PFSK-1 (cell line): ENCODE data around the gene RPL5.

Experiments
- FOXP2 ChIP-seq: optimal IDR thresholded peaks from 2 replicates; pipeline ENCODE3; 2011; ENCODE audit warnings: borderline replicate concordance, control low read depth, inconsistent platforms; ENCODE audit not compliant: insufficient read depth; ENCODE audit errors: extremely low read length, extremely low read depth
- POLR2AphosphoS5 ChIP-seq: IDR thresholded peaks from 2 replicates; pipeline ENCODE4 v1.6.1; 2012; ENCODE audit warnings: low read depth, mild to moderate bottlenecking, control low read depth, low read length, moderate library complexity
- SIN3A ChIP-seq: IDR thresholded peaks from 2 replicates; pipeline ENCODE4 v1.6.1; 2012; ENCODE audit warnings: mild to moderate bottlenecking, low read length, moderate library complexity, borderline replicate concordance; ENCODE audit not compliant: insufficient read depth
- TAF1 ChIP-seq: IDR thresholded peaks from 2 replicates; pipeline ENCODE4 v1.6.1; 2012; ENCODE audit warnings: low read length, control low read depth, borderline replicate concordance; ENCODE audit not compliant: insufficient read depth
- TF ChIP-seq, protein P1 (sequence below), 2 experiments: IDR thresholded peaks; 2 replicates each; pipeline versions ENCODE4 v1.6.1 to v1.8.0; 2011 to 2012; ENCODE audit warnings: low read depth in 2 of 2, low read length in 2 of 2, control low read depth in 1 of 2, inconsistent platforms in 1 of 2, mild to moderate bottlenecking in 1 of 2, moderate library complexity in 1 of 2; ENCODE audit not compliant: insufficient read depth in 1 of 2

Gene RPL5

DNA sequence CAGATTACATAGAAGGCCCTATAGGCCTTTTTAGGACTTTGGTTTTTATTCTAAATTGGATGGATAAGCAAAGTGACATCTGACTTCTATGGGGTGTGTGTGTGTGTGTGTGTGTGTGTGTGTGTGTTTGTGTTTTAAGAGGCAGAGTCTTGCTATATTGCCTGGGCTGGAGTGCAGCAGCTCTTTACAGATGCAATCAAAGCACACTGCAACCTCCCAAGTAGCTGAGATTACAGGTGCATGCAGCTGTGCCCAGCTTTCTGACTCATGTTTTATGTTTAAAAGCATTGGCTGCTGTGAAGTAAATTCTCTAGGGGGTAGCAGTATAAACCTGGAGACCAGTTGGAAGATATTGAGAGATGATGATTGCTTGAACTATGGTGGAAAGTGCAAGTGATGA, 34.5 kb upstream of the RPL5 start:
- TF ChIP-seq TAF1 (no peak), SIN3A (no peak), POLR2AphosphoS5 (no peak), FOXP2 (no peak)
- TF ChIP-seq, protein P1, sequence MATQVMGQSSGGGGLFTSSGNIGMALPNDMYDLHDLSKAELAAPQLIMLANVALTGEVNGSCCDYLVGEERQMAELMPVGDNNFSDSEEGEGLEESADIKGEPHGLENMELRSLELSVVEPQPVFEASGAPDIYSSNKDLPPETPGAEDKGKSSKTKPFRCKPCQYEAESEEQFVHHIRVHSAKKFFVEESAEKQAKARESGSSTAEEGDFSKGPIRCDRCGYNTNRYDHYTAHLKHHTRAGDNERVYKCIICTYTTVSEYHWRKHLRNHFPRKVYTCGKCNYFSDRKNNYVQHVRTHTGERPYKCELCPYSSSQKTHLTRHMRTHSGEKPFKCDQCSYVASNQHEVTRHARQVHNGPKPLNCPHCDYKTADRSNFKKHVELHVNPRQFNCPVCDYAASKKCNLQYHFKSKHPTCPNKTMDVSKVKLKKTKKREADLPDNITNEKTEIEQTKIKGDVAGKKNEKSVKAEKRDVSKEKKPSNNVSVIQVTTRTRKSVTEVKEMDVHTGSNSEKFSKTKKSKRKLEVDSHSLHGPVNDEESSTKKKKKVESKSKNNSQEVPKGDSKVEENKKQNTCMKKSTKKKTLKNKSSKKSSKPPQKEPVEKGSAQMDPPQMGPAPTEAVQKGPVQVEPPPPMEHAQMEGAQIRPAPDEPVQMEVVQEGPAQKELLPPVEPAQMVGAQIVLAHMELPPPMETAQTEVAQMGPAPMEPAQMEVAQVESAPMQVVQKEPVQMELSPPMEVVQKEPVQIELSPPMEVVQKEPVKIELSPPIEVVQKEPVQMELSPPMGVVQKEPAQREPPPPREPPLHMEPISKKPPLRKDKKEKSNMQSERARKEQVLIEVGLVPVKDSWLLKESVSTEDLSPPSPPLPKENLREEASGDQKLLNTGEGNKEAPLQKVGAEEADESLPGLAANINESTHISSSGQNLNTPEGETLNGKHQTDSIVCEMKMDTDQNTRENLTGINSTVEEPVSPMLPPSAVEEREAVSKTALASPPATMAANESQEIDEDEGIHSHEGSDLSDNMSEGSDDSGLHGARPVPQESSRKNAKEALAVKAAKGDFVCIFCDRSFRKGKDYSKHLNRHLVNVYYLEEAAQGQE (IDR thresholded peaks at IDR 0.05; ENCODE audit: insufficient read depth in 1 of 2, low read depth in 2 of 2, low read length in 2 of 2) = no peak

DNA sequence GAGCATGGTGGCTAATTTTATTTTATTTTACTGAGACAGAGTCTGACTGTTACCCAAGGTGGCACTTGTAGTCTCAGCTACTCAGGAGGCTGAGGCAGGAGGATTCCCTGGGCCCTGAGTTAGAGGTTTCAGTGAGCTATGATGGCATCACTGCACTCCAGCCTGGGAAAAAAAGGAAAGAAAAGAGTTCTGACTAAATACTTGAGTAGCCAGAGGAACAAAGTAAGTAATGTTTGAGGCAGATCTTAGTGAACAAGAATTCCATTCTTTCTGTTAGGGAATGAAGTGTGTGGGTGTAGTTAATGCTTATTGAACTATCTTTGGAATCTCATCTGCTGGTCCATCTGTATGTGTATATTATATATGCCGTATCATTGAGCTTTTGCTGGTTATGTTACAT, 33.9 kb upstream of the RPL5 start:
- TF ChIP-seq TAF1 (no peak), FOXP2 (no peak), SIN3A (no peak), POLR2AphosphoS5 (no peak)
- TF ChIP-seq, protein P1 (IDR thresholded peaks at IDR 0.05; ENCODE audit: insufficient read depth in 1 of 2, low read depth in 2 of 2, low read length in 2 of 2) = no peak

DNA sequence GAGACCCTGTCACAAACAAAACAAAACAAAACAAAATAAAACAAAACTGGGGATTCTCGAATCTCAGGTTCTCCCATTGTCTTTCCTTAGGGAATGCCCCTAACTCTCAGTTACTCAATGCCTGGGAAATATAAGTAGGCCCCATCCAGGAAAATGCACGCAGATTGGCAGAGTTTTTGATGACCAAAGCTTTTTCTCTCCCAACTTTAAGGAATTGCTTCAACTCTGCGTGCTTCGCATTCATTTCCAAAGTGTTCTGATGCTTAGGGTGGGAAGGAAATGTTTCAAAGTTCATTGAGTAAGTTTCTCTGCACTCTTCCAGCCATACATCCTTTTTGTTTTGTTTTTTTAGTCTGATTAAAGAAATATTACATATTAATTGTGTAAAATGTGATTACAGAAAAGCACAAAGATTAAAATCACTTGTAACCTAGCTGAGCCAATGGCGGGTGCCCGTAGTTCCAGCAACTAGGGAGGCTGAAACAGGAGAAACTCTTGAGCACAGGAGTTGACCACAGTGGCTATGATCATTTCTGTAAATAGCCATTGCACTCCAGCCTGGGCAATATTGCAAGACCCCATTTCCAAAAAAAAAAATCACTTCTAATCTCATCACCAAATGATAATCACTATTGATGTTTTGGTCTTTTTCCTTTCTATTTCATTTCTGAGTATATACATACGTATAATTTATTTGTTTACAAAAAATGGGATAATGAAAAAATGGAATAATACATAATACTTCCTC, 28.5 kb upstream of the RPL5 start:
- TF ChIP-seq POLR2AphosphoS5 = no peak
- TF ChIP-seq FOXP2 = no peak

DNA sequence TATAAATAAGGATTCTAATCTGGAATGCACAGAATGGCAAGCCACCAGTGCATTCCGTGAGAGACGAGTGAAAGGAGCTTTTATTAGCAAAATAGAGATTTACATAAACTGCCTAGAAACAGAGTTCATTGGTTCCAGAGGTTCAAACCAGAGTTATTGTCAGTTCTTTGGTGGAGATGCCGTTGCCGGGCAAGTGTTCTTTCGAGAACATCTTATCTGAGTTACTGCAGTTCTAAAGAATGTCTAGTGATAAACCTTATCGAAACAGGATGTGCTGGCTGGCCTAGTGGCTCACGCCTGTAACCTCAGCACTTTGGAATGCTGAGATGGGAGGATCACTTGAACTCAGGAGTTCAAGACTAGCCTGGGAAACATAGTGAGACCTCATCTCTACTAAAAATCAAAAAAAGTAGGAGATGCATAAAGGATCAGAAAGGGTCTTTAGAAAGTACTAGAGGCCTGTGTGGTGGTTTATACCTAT, 27.1 kb upstream of the RPL5 start:
- no peak for TF ChIP-seq TAF1
- TF ChIP-seq FOXP2 = no peak
- TF ChIP-seq SIN3A = no peak
- TF ChIP-seq, protein P1 (IDR thresholded peaks at IDR 0.05; ENCODE audit: insufficient read depth in 1 of 2, low read depth in 2 of 2, low read length in 2 of 2) = no peak
- TF ChIP-seq POLR2AphosphoS5 = no peak

DNA sequence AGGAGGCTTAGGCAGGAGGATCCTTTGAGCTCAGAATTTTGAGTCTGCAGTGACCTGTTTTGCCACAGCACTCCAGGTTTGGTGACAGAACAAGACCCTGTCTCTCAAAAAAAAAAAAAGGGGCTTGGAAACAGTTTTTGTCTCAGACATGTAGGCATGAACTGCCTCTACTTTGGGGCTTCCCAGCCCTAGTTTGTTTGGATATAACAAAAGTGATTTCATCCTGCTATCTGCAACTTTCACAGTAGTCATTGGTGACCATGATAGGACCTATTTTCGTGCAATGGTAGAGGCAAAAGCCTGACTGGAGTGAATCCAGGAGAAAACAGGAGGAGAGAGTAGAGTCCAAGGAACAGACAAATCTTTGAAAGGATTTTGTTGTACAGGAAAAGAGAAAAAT, 26.6 kb upstream of the RPL5 start:
- TF ChIP-seq TAF1 (no peak), SIN3A (no peak), POLR2AphosphoS5 (no peak), FOXP2 (no peak)
- TF ChIP-seq, protein P1 (IDR thresholded peaks at IDR 0.05; ENCODE audit: insufficient read depth in 1 of 2, low read depth in 2 of 2, low read length in 2 of 2) = no peak
